Upper lobe of left lung (tissue), 6 donors: Measurements from ENCODE around the gene GALNT2. TPM values are rescaled to one million over a fixed set of nuclear protein-coding genes. Genes with fewer than 3 reads are reported as not detected.

Experiments used
- ATAC-seq, 2 donors: fragments of 200-7000 bp; cut with Tn5 transposase; one replicate each; pipeline ENCODE4 v1.9.1; 2022; ENCODE audit warnings: mild to moderate bottlenecking in 2 of 2, moderate library complexity in 2 of 2; ENCODE audit not compliant: low FRiP score in 2 of 2
- DNase-seq, 2 donors: peaks; one replicate each; pipeline ENCODE4 v3.0.0-alpha.2; 2019 to 2020
- H3K27ac ChIP-seq, 4 donors: fragments of 200-600 bp; sonication (generic); one replicate each; pipeline ENCODE4 v1.5.1; 2016 to 2019
- H3K27me3 ChIP-seq, 4 donors: fragments of 200-600 bp; sonication (generic); one replicate each; pipeline ENCODE4 v1.5.1; 2017 to 2019
- H3K36me3 ChIP-seq, 4 donors: fragments of 200-600 bp; sonication (generic); one replicate each; pipeline ENCODE4 v1.5.1; 2016 to 2019
- H3K4me1 ChIP-seq, 4 donors: fragments of 200-600 bp; sonication (generic); one replicate each; pipeline ENCODE4 v1.5.1; 2018 to 2019
- H3K4me3 ChIP-seq, 4 donors: fragments of 200-600 bp; sonication (generic); one replicate each; pipeline ENCODE4 v1.5.1; 2017 to 2019; ENCODE audit warnings: mild to moderate bottlenecking in 2 of 4, moderate library complexity in 1 of 4
- H3K9me3 ChIP-seq, 4 donors: fragments of 200-600 bp; sonication (generic); one replicate each; pipeline ENCODE4 v1.5.1; 2018 to 2019
- CTCF ChIP-seq, 6 experiments: fragments of 450-650 bp in 4 of 6; fragments of 200-600 bp in 2 of 6; sonication (generic) in 2 of 6; IDR thresholded peaks; one replicate each; pipeline ENCODE4 v1.5.1; 2016 to 2019; ENCODE audit warnings: antibody characterized with exemption in 6 of 6
- EP300 ChIP-seq, 4 donors: sonication (generic); formaldehyde crosslinking; IDR thresholded peaks; one replicate each; pipeline ENCODE4 v1.5.1; 2017; ENCODE audit warnings: antibody characterized with exemption in 4 of 4, control low read depth in 2 of 4
- POLR2A ChIP-seq, 4 donors: fragments of 450-650 bp; IDR thresholded peaks; one replicate each; pipeline ENCODE4 v1.5.1; 2016 to 2017; ENCODE audit warnings: antibody characterized with exemption in 4 of 4, mild to moderate bottlenecking in 2 of 4
- POLR2AphosphoS5 ChIP-seq, 2 donors: sonication (generic); formaldehyde crosslinking; IDR thresholded peaks; one replicate each; pipeline ENCODE4 v1.5.1; 2017; ENCODE audit warnings: antibody characterized with exemption in 2 of 2
- WGBS, 2 donors: methylation state at CpG; one replicate each; pipeline ENCODE4 v1.1.5; 2017 to 2018; 5-methylcytosine and 5-hydroxymethylcytosine counted together
- total RNA-seq, 6 donors: library from RNA; depleted of rRNA in 4 of 6; stranded (reverse); fragments of >200 nt in 4 of 6; gene quantifications; one replicate each; pipeline versions ENCODE4 v1.1.0 to v1.2.1, GENCODE V29; 2016 to 2021
- donor health status: DM: no; HTN: no; CAD: no; lungs with moderate emphysema.
- donor health status: DM: no; HTN: yes; CAD: no; lungs with severe emphysema.

Gene GALNT2
- total RNA-seq, 6 donors from 2014 or later = 51.3 to 62.3 (median 56.2) TPM

GRCh38 chr1:230148768-230149469 lies 81.9 kb downstream of the GALNT2 start:
- H3K27me3 ChIP-seq = no peaks in the 10 kb centered on the region
- no peak overlapping the region for H3K27ac ChIP-seq
- no peak overlapping the region for H3K4me3 ChIP-seq
- ATAC-seq = no peak
- no peaks in the 10 kb centered on the region for H3K36me3 ChIP-seq
- no peak for DNase-seq
- TF ChIP-seq EP300 (IDR thresholded peaks at IDR 0.05) (no peak), POLR2A (IDR thresholded peaks at IDR 0.05) (no peak), CTCF (IDR thresholded peaks at IDR 0.05) (no peak), POLR2AphosphoS5 (IDR thresholded peaks at IDR 0.05) (no peak)
- H3K9me3 ChIP-seq = no peaks in the 10 kb centered on the region
- 84 to 93% methylated on average over 9 to 11 of the region's 11 CpGs for WGBS, 2 donors
- peaks cover 32 to 70% (median 39%) of the 10 kb centered on the region in 4 donors for H3K4me1 ChIP-seq

- ATAC-seq (peak in 1 of 2 donors; percentile 20), DNase-seq (peak in 1 of 2 donors; percentile 42)
- peak overlapping the region in 3 of 4 donors; percentile 37 to 71 (median 43) for H3K27ac ChIP-seq
- no peak for TF ChIP-seq CTCF (IDR thresholded peaks at IDR 0.05)
- no peak for TF ChIP-seq POLR2AphosphoS5 (IDR thresholded peaks at IDR 0.05)
- TF ChIP-seq POLR2A (IDR thresholded peaks at IDR 0.05) = no peak
- TF ChIP-seq EP300 (IDR thresholded peaks at IDR 0.05) = no peak
- no peaks in the 10 kb centered on the region for H3K9me3 ChIP-seq
- H3K4me1 ChIP-seq = peaks cover 30 to 70% (median 40%) of the 10 kb centered on the region in 4 donors
- H3K4me3 ChIP-seq = no peak overlapping the region
- no peaks in the 10 kb centered on the region for H3K27me3 ChIP-seq
- no peaks in the 10 kb centered on the region for H3K36me3 ChIP-seq
- 64 to 73% methylated on average over 14 to 15 of the region's 15 CpGs for WGBS, 2 donors
Measured at GRCh38 chr1:230149751-230150584, 82.9 kb downstream of the GALNT2 start.

- Histone ChIP-seq H3K27me3 (no peaks in the 10 kb centered on the region), H3K4me3 (no peak overlapping the region), H3K36me3 (no peaks in the 10 kb centered on the region), H3K27ac (peak overlapping the region in 2 of 4 donors; percentile 43 to 71), H3K4me1 (peaks cover 26 to 66% (median 34%) of the 10 kb centered on the region in 4 donors), H3K9me3 (no peaks in the 10 kb centered on the region)
- WGBS, 2 donors = 81 to 91% methylated on average over 7 of the region's 7 CpGs
- DNase-seq (no peak), ATAC-seq (no peak)
- TF ChIP-seq POLR2AphosphoS5 (IDR thresholded peaks at IDR 0.05) (no peak), EP300 (IDR thresholded peaks at IDR 0.05) (no peak), POLR2A (IDR thresholded peaks at IDR 0.05) (no peak), CTCF (IDR thresholded peaks at IDR 0.05) (no peak)
Measured at GRCh38 chr1:230150615-230151014, 83.6 kb downstream of the GALNT2 start.

- DNase-seq = no peak
- no peak for TF ChIP-seq CTCF (IDR thresholded peaks at IDR 0.05)
- TF ChIP-seq EP300 (IDR thresholded peaks at IDR 0.05) = no peak
- no peak for TF ChIP-seq POLR2AphosphoS5 (IDR thresholded peaks at IDR 0.05)
- TF ChIP-seq POLR2A (IDR thresholded peaks at IDR 0.05) = no peak
- Histone ChIP-seq H3K4me1 (peaks cover 25 to 52% (median 27%) of the 10 kb centered on the region in 4 donors), H3K4me3 (no peak overlapping the region), H3K36me3 (no peaks in the 10 kb centered on the region), H3K27me3 (no peaks in the 10 kb centered on the region), H3K27ac (no peak overlapping the region), H3K9me3 (no peaks in the 10 kb centered on the region)
- 97% methylated on average over 7 of the region's 7 CpGs for WGBS, 2 donors
- ATAC-seq = no peak
Measured at GRCh38 chr1:230151924-230152468, 85.0 kb downstream of the GALNT2 start.
